Measurements from ENCODE around the gene DEFB121. TPM values are rescaled to one million over a fixed set of nuclear protein-coding genes. Genes with fewer than 3 reads are reported as not detected.

Gene DEFB121
- total RNA-seq, 1 experiment from 2014 or later, result not detected

- Histone ChIP-seq H2AFZ (ENCODE audit: low read depth, low read length, poor library complexity, severe bottlenecking) (no peak overlapping the region), H3K4me3 (replicated peaks in 1 of 2; ENCODE audit: low read depth in 1 of 2, low read length in 2 of 2) (no peak overlapping the region), H3K79me2 (ENCODE audit: insufficient read depth, low read length) (no peaks in the 10 kb centered on the region), H3K27ac (ENCODE audit: low read depth, low read length) (no peak overlapping the region), H3K4me2 (ENCODE audit: low read length) (no peak overlapping the region), H3K9ac (ENCODE audit: low read length) (no peak overlapping the region), H3K9me2 (ENCODE audit: insufficient read depth) (no peaks in the 10 kb centered on the region), H3K4me1 (ENCODE audit: control insufficient read depth in 1 of 2, insufficient read depth in 2 of 2, low read length in 2 of 2) (no peaks in the 10 kb centered on the region), H3K27me3 (ENCODE audit: insufficient read depth, low read length) (no peaks in the 10 kb centered on the region), H3K9me3 (ENCODE audit: control insufficient read depth in 1 of 2, insufficient read depth in 1 of 2, low read depth in 1 of 2, low read length in 2 of 2) (no peaks in the 10 kb centered on the region), H3K36me3 (ENCODE audit: control insufficient read depth in 1 of 2, insufficient read depth in 2 of 2, low read length in 2 of 2) (no peaks in the 10 kb centered on the region), H4K20me1 (ENCODE audit: insufficient read depth) (no peaks in the 10 kb centered on the region)
- intact Hi-C loops (cut with micrococcal nuclease), result loop anchor here (5.0 kb wide), 1 partner anchor 158 kb away; no protein-coding TSS in a partner anchor
- no peak for ATAC-seq
- peak; percentile 18; the same call in 1 of the 2 replicates for TF ChIP-seq RAD21 (IDR thresholded peaks at IDR 0.05; ENCODE audit: low read depth)
- TF ChIP-seq CTCF (IDR thresholded peaks at IDR 0.05 in 2 of 3, conservative IDR thresholded peaks at IDR 0.05 in 1 of 3; ENCODE audit: borderline replicate concordance in 1 of 3, insufficient read depth in 1 of 3, low read depth in 2 of 3, low read length in 2 of 3), result no peak; a peak in 1 of 6 replicates
- ChIA-PET POLR2A (interaction anchor here (0.8 kb wide), 1 partner anchor 41 kb away, joined by 4 read pairs; no protein-coding TSS in a partner anchor), RAD21 (ENCODE audit: low non-redundant PET in 1 of 2, low total read pairs in 2 of 2, uncharacterized antibody in 2 of 2, unreplicated experiment in 2 of 2) (no interaction called here), CTCF (no interaction called here)
- DNase-seq (ENCODE audit: low read depth, low spot score), result no peak
- no TSS peak for BruUV-seq (replicated peaks)
These were observed 48.3 kb upstream of the DEFB121 start for GRCh38 chr20:31454361-31454760.

- Histone ChIP-seq H3K4me3 (replicated peaks in 1 of 2; ENCODE audit: low read depth in 1 of 2, low read length in 2 of 2) (no peak overlapping the region), H4K20me1 (ENCODE audit: insufficient read depth) (no peaks in the 10 kb centered on the region), H3K79me2 (ENCODE audit: insufficient read depth, low read length) (no peaks in the 10 kb centered on the region), H3K9me3 (ENCODE audit: control insufficient read depth in 1 of 2, insufficient read depth in 1 of 2, low read depth in 1 of 2, low read length in 2 of 2) (no peaks in the 10 kb centered on the region), H3K27me3 (ENCODE audit: insufficient read depth, low read length) (no peaks in the 10 kb centered on the region), H3K27ac (ENCODE audit: low read depth, low read length) (no peak overlapping the region), H3K4me1 (ENCODE audit: control insufficient read depth in 1 of 2, insufficient read depth in 2 of 2, low read length in 2 of 2) (no peaks in the 10 kb centered on the region), H3K4me2 (ENCODE audit: low read length) (no peak overlapping the region), H3K9me2 (ENCODE audit: insufficient read depth) (no peaks in the 10 kb centered on the region), H3K9ac (ENCODE audit: low read length) (no peak overlapping the region), H2AFZ (ENCODE audit: low read depth, low read length, poor library complexity, severe bottlenecking) (no peak overlapping the region), H3K36me3 (ENCODE audit: control insufficient read depth in 1 of 2, insufficient read depth in 2 of 2, low read length in 2 of 2) (no peaks in the 10 kb centered on the region)
- POLR2A ChIA-PET, result no interaction called here
- RAD21 ChIA-PET (ENCODE audit: low non-redundant PET in 1 of 2, low total read pairs in 2 of 2, uncharacterized antibody in 2 of 2, unreplicated experiment in 2 of 2), result no interaction called here
- CTCF ChIA-PET, result no interaction called here
- BruUV-seq (replicated peaks), result no TSS peak
- intact Hi-C loops (cut with micrococcal nuclease), result loop anchor here (5.0 kb wide), 1 partner anchor 160 kb away; no protein-coding TSS in a partner anchor
- no peak for DNase-seq (ENCODE audit: low read depth, low spot score)
- no peak for ATAC-seq
- no peak for TF ChIP-seq CTCF (IDR thresholded peaks at IDR 0.05 in 2 of 3, conservative IDR thresholded peaks at IDR 0.05 in 1 of 3; ENCODE audit: borderline replicate concordance in 1 of 3, insufficient read depth in 1 of 3, low read depth in 2 of 3, low read length in 2 of 3)
- TF ChIP-seq EZH2 (IDR thresholded peaks at IDR 0.05), result no peak
- no peak for TF ChIP-seq SIN3A (IDR thresholded peaks at IDR 0.05; ENCODE audit: low read depth)
- TF ChIP-seq REST (IDR thresholded peaks at IDR 0.05; ENCODE audit: low read depth), result no peak
- TF ChIP-seq ZBTB33 (IDR thresholded peaks at IDR 0.05; ENCODE audit: extremely low read depth, insufficient replicate concordance, low read length), result no peak
- TF ChIP-seq CBX3 (IDR thresholded peaks at IDR 0.05; ENCODE audit: low read depth), result no peak
- no peak for TF ChIP-seq TCF7L2 (IDR thresholded peaks at IDR 0.05; ENCODE audit: borderline replicate concordance, extremely low read depth, insufficient read depth, insufficient read length)
These were observed 46.6 kb upstream of the DEFB121 start for GRCh38 chr20:31452575-31452974.

Measured in HCT116 (cell line).